ENCODE data around the gene ALG1L2.
"Not testable (repeated sequence)": the region's sequence is repeated elsewhere in the genome, so short reads cannot be mapped to it uniquely, and the experiment has no call there.

ALG1L2 gene

GRCh38 chr3:130125406-130125805, 43.8 kb downstream of the ALG1L2 start:
- not testable (repeated sequence) for DNase-seq (ENCODE audit: low read depth)

- peak; percentile 31 for DNase-seq (ENCODE audit: low read depth)
These were observed 54.7 kb downstream of the ALG1L2 start for GRCh38 chr3:130136337-130136736.

GRCh38 chr3:130137685-130138084, 56.1 kb downstream of the ALG1L2 start:
- DNase-seq (ENCODE audit: low read depth) = not testable (repeated sequence)

- not testable (repeated sequence) for DNase-seq (ENCODE audit: low read depth)
These were observed 57.4 kb downstream of the ALG1L2 start for GRCh38 chr3:130138992-130139391.

- DNase-seq (ENCODE audit: low read depth) = peak; percentile 85
These were observed 59.1 kb downstream of the ALG1L2 start for GRCh38 chr3:130140756-130141155.

GRCh38 chr3:130143648-130144327, 62.2 kb downstream of the ALG1L2 start:
- DNase-seq (ENCODE audit: low read depth) = not testable (repeated sequence)

- not testable (repeated sequence) for DNase-seq (ENCODE audit: low read depth)
These were observed 62.7 kb downstream of the ALG1L2 start for GRCh38 chr3:130144328-130144650.

GRCh38 chr3:130145456-130145855, 63.8 kb downstream of the ALG1L2 start:
- DNase-seq (ENCODE audit: low read depth) = not testable (repeated sequence)

GRCh38 chr3:130146465-130146864, 64.8 kb downstream of the ALG1L2 start:
- not testable (repeated sequence) for DNase-seq (ENCODE audit: low read depth)

Data from amniotic epithelial cell (primary cell).